Measurements from ENCODE around the gene NMT2.

Gene NMT2

DNA sequence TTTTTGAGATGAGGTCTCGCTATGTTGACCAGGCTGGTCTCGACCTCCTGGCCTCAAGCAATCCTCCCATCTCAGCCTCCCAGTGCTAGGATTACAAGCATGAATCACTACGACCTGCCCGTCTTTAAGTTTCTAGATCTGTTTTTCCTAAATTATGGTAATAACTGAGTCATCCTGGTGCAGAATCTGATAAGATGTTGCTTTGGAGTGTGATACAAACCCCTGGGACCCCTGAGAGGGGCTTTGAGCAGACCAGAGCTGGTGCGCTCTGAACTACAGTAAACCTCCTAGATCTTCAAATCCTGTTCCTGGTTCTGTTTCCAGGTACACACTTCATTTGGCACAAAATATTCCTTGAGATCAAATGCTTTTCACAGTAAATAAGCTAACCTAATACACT lies 37.2 kb downstream of the NMT2 start:
- TF ChIP-seq, protein P1, sequence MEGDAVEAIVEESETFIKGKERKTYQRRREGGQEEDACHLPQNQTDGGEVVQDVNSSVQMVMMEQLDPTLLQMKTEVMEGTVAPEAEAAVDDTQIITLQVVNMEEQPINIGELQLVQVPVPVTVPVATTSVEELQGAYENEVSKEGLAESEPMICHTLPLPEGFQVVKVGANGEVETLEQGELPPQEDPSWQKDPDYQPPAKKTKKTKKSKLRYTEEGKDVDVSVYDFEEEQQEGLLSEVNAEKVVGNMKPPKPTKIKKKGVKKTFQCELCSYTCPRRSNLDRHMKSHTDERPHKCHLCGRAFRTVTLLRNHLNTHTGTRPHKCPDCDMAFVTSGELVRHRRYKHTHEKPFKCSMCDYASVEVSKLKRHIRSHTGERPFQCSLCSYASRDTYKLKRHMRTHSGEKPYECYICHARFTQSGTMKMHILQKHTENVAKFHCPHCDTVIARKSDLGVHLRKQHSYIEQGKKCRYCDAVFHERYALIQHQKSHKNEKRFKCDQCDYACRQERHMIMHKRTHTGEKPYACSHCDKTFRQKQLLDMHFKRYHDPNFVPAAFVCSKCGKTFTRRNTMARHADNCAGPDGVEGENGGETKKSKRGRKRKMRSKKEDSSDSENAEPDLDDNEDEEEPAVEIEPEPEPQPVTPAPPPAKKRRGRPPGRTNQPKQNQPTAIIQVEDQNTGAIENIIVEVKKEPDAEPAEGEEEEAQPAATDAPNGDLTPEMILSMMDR (IDR thresholded peaks at IDR 0.05; ENCODE audit: low read depth, low read length, missing control alignments) = no peak
- DNase-seq (ENCODE audit: extremely low read depth, low read depth) = no peak
- no peak overlapping the region for H3K4me3 ChIP-seq (replicated peaks; ENCODE audit: low read depth, low read length)

DNA sequence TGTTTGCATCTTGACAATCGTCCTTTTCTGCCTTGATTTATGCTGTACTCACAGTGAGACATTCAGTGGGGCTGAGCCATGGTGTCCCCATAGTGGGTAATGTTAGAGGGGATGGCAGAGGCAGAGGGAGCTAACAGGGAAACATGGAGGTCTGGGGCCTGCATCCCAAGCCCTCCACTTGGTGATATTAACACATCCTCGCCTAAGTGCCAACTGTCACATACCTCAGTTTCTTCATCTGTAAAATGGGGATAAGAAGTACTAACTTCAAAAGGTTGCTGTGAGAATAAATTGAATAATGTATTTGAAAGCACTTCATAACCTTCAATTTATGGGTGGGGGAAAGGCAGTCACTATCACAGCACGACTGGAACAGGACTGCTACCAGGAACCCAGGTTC lies 43.6 kb downstream of the NMT2 start:
- TF ChIP-seq, protein P1 (IDR thresholded peaks at IDR 0.05; ENCODE audit: low read depth, low read length, missing control alignments) = no peak
- no peak for DNase-seq (ENCODE audit: extremely low read depth, low read depth)
- no peak overlapping the region for H3K4me3 ChIP-seq (replicated peaks; ENCODE audit: low read depth, low read length)

DNA sequence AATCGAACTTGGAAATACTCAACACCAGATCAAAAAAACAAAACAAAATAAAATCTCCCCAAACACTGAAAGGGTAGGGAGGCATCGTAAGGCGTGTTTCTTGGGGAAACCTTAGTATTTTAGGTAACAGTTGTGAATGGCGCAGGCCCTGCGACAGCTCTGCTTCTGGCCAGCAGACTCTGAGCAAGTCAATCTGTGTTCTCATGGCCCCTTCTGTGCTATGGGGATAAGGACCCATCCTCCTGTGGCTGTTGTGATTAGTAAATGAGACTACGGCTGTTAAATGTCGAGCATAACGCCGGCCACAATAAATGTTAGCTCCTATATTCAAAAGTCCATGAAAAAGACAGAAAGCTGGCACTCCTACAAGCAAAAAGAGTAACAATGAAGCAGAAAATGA lies 44.3 kb downstream of the NMT2 start:
- no peak for DNase-seq (ENCODE audit: extremely low read depth, low read depth)

DNA sequence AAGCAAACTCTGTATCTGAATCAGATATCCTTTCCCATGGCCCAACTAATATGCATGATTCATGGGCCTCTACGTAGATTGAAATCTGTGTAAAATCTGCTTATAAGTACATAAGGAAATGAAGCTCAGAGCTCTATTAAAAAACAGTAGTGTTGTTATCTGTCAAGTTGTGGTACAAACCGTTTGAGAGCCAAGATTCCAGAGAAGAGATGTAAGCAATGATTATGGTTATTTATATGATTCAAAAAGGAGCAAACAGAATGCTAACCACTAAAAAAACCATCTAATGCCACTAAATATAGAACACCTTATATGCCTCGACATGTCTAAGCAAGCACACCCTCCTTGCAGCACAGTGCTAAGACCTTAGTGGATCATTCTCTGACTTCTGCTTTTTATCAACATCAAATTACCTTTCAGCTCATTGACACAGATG lies 44.7 kb downstream of the NMT2 start:
- peak; percentile 25 for DNase-seq (ENCODE audit: extremely low read depth, low read depth)
- TF ChIP-seq, protein P1 (IDR thresholded peaks at IDR 0.05; ENCODE audit: low read depth, low read length, missing control alignments) = no peak
- H3K4me3 ChIP-seq (replicated peaks; ENCODE audit: low read depth, low read length) = no peak overlapping the region

More for the DNA sequence above, 44.3 kb downstream of the NMT2 start:
- H3K4me3 ChIP-seq (replicated peaks; ENCODE audit: low read depth, low read length) = no peak overlapping the region
- TF ChIP-seq, protein P1 (IDR thresholded peaks at IDR 0.05; ENCODE audit: low read depth, low read length, missing control alignments) = no peak

DNA sequence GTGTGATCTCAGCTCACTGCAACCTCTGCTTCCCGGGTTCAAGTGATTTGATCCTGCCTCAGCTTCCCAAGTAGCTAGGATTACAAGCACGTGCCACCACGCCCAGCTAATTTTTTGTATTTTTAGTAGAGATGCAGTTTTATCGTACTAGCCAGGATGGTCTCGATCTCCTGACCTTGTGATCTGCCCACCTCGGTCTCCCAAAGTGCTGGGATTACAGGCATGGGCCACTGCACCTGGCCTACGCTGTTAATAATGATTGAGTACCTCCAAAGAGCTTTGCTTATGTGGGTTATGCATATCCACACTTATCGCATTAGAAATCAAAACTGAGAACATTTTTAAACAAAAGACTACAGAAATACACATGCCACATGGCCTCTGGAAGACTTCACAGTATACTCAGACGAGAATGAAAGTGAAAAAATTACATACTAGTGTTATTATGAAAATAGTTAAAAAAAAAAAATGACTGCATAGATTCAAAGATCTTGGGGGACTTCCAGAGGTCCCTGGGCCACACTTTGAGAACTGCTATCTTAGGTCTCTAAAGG lies 45.9 kb downstream of the NMT2 start:
- H3K4me3 ChIP-seq (replicated peaks; ENCODE audit: low read depth, low read length) = no peak overlapping the region
- no peak for DNase-seq (ENCODE audit: extremely low read depth, low read depth)
- TF ChIP-seq, protein P1 (IDR thresholded peaks at IDR 0.05; ENCODE audit: low read depth, low read length, missing control alignments) = no peak

DNA sequence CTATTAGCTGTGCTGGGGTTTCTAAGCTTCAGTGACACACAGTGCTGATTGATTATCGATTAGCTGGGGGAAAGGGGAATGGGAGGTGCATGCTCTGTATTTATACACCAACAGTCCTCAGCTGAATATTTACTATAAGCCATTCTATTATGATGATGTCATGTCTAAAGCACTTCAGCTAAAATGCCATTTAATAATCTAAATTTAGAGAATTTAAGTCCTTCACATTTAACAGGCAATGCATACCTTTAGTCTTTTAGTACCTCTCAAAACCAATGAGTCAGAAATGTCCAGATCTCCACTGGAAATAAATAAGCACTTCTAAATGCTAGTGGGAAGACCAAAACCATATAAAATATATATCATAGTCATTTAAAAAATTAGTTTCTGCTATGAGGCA lies 46.8 kb downstream of the NMT2 start:
- TF ChIP-seq, protein P1 (IDR thresholded peaks at IDR 0.05; ENCODE audit: low read depth, low read length, missing control alignments) = no peak
- no peak for DNase-seq (ENCODE audit: extremely low read depth, low read depth)
- no peak overlapping the region for H3K4me3 ChIP-seq (replicated peaks; ENCODE audit: low read depth, low read length)

DNA sequence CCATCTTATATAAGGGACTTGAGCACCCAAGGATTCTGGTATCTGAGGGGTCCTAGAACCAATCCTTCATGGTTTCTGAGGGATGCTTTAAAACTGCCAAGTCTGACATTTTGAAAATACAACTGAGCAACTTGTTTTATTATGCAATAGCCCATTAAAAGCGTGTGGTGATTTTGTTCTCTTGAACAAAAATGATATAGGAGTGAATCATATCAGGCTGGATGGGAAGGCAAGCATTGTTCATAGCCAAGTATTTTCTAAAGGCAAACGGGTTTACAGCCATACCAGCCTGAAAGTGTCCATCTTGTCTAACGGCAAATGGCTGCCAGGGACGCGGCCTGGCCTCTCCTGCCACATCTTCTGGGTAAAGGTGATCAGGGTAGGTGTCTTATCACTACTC lies 48.0 kb downstream of the NMT2 start:
- TF ChIP-seq, protein P1 (IDR thresholded peaks at IDR 0.05; ENCODE audit: low read depth, low read length, missing control alignments) = no peak

More for the DNA sequence above, 48.0 kb downstream of the NMT2 start:
- DNase-seq (ENCODE audit: extremely low read depth, low read depth) = no peak
- H3K4me3 ChIP-seq (replicated peaks; ENCODE audit: low read depth, low read length) = no peak overlapping the region
